ENCODE measurements around the gene ELP5.

GRCh38 chr17:7285679-7286078 lies 33.7 kb downstream of the ELP5 start:
- no peak for TF ChIP-seq POLR2A (IDR thresholded peaks at IDR 0.05)
- no peak for TF ChIP-seq CTCF (IDR thresholded peaks at IDR 0.05)
